Suprapubic skin (tissue), 3 donors: ENCODE results near the gene TCERG1L.

Experiments used
- CTCF ChIP-seq, 2 donors: fragments of 200-600 bp in 1 of 2; fragments of 450-650 bp in 1 of 2; sonication (generic) in 1 of 2; IDR thresholded peaks; one replicate each; pipeline ENCODE4 v1.5.1; 2016 to 2019; ENCODE audit warnings: antibody characterized with exemption in 2 of 2, mild to moderate bottlenecking in 1 of 2, moderate library complexity in 1 of 2
- EP300 ChIP-seq: sonication (generic); formaldehyde crosslinking; IDR thresholded peaks from one replicate; pipeline ENCODE4 v1.6.1; 2017; ENCODE audit warnings: antibody characterized with exemption
- POLR2A ChIP-seq, 2 donors: fragments of 450-650 bp; IDR thresholded peaks; one replicate each; pipeline ENCODE4 v1.6.1; 2017; ENCODE audit warnings: antibody characterized with exemption in 2 of 2, mild to moderate bottlenecking in 2 of 2, moderate library complexity in 2 of 2

DNA sequence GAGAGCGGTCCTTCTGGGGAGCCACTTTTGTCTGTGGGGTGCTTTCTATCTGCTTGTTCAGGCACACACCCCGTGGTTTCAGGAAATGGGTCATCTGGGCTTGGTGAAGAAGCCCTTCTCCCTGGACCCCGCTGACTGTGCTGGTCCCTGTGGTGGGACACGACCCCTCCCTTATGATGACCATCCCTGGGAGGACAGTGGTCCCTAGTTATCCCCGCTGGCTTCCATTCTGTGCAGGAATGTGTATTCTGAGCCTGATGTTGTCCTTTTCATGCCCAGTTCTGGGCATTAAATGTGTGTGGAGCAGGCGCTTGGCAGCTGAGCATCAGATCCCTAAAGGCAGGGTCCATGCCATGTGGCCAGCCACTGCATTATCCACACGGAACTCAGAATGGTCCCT lies 71.6 kb downstream of the TCERG1L start:
- TF ChIP-seq CTCF (IDR thresholded peaks at IDR 0.05) (no peak), EP300 (no peak), POLR2A (IDR thresholded peaks at IDR 0.05) (no peak)
